ENCODE data around the gene CFAP20DC. TPM values are rescaled to one million over a fixed set of nuclear protein-coding genes. Genes with fewer than 3 reads are reported as not detected.
"Not testable (repeated sequence)": the region's sequence is repeated elsewhere in the genome, so short reads cannot be mapped to it uniquely, and the experiment has no call there.

CFAP20DC gene
- total and polyA plus RNA-seq, 2 of the 13 experiments (the other 11 are each of a cell fraction or from before 2014, with no cell fraction given): not detected

DNA sequence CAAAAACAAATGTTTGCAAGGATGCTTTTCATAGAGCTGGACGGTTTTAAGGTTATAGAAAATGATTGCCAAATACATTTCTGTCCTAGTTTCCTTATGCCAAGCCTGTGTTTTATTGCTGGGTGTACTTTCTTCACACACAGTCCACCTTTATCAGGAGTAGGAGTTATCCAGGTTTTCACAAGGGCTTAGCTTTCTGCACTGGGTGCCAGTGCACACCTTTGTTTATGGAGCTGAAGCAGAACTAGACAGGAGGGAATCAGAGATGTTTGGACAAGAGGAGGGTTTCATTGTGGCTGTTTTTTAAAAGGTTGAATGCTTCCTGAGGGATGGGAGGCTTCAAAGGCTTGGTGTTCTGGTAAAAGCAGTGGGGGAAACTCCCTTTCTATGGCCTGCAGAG, 353.7 kb downstream of the CFAP20DC start:
- CTCF ChIA-PET (ENCODE audit: low intra/inter-chr PET ratio, low total read pairs): no interaction called here
- no TSS peak for BruUV-seq (replicated peaks)

DNA sequence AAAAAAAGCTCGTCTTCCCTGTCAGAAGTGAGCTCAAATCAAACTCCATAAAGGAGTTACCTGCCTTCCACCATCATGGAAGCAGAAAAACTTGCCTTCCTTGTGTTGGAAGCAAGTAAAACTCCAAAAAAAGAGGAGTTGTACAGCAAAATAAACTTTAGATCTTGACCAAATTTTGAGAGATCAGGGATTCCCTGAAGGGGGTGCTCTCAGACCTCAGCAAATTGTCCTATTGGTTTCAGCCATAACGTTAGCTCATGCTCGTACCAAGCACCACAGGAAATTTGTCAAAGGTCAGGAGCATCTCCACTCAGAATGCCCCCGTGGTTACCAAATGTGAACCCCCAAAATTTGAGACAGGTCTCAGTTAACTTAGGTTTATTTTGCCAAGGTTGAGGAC, 354.5 kb downstream of the CFAP20DC start:
- BruUV-seq (replicated peaks); H3K36me3 ChIP-seq (replicated peaks in 1 of 2; ENCODE audit: control insufficient read depth in 1 of 2, insufficient read depth in 2 of 2, low read length in 2 of 2); H3K4me2 ChIP-seq (ENCODE audit: low read depth, low read length); H3K27ac ChIP-seq (ENCODE audit: extremely low read length, insufficient read depth, low read length); ATAC-seq; H3K79me2 ChIP-seq (ENCODE audit: insufficient read depth, low read length); H3K4me3 ChIP-seq (replicated peaks in 1 of 3; ENCODE audit: insufficient read depth in 1 of 3, low read depth in 2 of 3, low read length in 3 of 3); H3K4me1 ChIP-seq (ENCODE audit: insufficient read depth, low read length); POLR2A ChIA-PET; H2AFZ ChIP-seq (ENCODE audit: low read length); FAIRE-seq; CTCF ChIA-PET (ENCODE audit: low intra/inter-chr PET ratio, low total read pairs); H3K27me3 ChIP-seq (ENCODE audit: control insufficient read depth in 1 of 2, insufficient read depth in 2 of 2, low read length in 2 of 2); H3K9ac ChIP-seq (ENCODE audit: insufficient read depth, low read depth, low read length); intact Hi-C loops (cut with micrococcal nuclease; ENCODE audit: unreplicated experiment); in situ Hi-C loops (cut with HindIII; ENCODE audit: extremely low pct_ligation_motif_present, low pct_unique_long_range_greater_than_20kb); H4K20me1 ChIP-seq (ENCODE audit: insufficient read depth, low read length); DNase-seq (ENCODE audit: low spot score): not testable (repeated sequence)
- WGBS (ENCODE audit: low lambda C conversion rate): 2% methylated on average over 4 of the region's 4 CpGs
- H3K9me3 ChIP-seq (ENCODE audit: low read length): peaks cover 36% of the 10 kb centered on the region

More for the DNA sequence above, 353.7 kb downstream of the CFAP20DC start:
- H3K27ac ChIP-seq (ENCODE audit: extremely low read length, insufficient read depth, low read length): no peak overlapping the region
- FAIRE-seq (no peak), DNase-seq (ENCODE audit: low spot score) (no peak), ATAC-seq (no peak)
- H3K4me2 ChIP-seq (ENCODE audit: low read depth, low read length): no peak overlapping the region
- no peaks in the 10 kb centered on the region for H3K27me3 ChIP-seq (ENCODE audit: control insufficient read depth in 1 of 2, insufficient read depth in 2 of 2, low read length in 2 of 2)
- 0% methylated on average over 1 of the region's 1 CpG for WGBS (ENCODE audit: low lambda C conversion rate)
- H2AFZ ChIP-seq (ENCODE audit: low read length): no peak overlapping the region
- no peak overlapping the region for H3K4me3 ChIP-seq (replicated peaks in 1 of 3; ENCODE audit: insufficient read depth in 1 of 3, low read depth in 2 of 3, low read length in 3 of 3)
- no peaks in the 10 kb centered on the region for H3K36me3 ChIP-seq (replicated peaks in 1 of 2; ENCODE audit: control insufficient read depth in 1 of 2, insufficient read depth in 2 of 2, low read length in 2 of 2)
- no peaks in the 10 kb centered on the region for H3K4me1 ChIP-seq (ENCODE audit: insufficient read depth, low read length)
- H4K20me1 ChIP-seq (ENCODE audit: insufficient read depth, low read length): no peaks in the 10 kb centered on the region
- peaks cover 27% of the 10 kb centered on the region for H3K9me3 ChIP-seq (ENCODE audit: low read length)
- H3K79me2 ChIP-seq (ENCODE audit: insufficient read depth, low read length): no peaks in the 10 kb centered on the region
- no peak overlapping the region for H3K9ac ChIP-seq (ENCODE audit: insufficient read depth, low read depth, low read length)
- POLR2A ChIA-PET: no interaction called here
- in situ Hi-C loops (cut with HindIII; ENCODE audit: extremely low pct_ligation_motif_present, low pct_unique_long_range_greater_than_20kb) (no loop called here), intact Hi-C loops (cut with micrococcal nuclease; ENCODE audit: unreplicated experiment) (no loop called here)
- TF ChIP-seq ZNF292 (CRISPR knock-in tag; IDR thresholded peaks at IDR 0.05; ENCODE audit: borderline replicate concordance, low read depth): no peak
- TF ChIP-seq ZNF577 (CRISPR knock-in tag; IDR thresholded peaks at IDR 0.05; ENCODE audit: borderline replicate concordance, low read depth): no peak
- no peak for TF ChIP-seq ZKSCAN5 (CRISPR knock-in tag; IDR thresholded peaks at IDR 0.05)
- TF ChIP-seq, protein P1, sequence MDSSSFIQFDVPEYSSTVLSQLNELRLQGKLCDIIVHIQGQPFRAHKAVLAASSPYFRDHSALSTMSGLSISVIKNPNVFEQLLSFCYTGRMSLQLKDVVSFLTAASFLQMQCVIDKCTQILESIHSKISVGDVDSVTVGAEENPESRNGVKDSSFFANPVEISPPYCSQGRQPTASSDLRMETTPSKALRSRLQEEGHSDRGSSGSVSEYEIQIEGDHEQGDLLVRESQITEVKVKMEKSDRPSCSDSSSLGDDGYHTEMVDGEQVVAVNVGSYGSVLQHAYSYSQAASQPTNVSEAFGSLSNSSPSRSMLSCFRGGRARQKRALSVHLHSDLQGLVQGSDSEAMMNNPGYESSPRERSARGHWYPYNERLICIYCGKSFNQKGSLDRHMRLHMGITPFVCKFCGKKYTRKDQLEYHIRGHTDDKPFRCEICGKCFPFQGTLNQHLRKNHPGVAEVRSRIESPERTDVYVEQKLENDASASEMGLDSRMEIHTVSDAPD (CRISPR knock-in tag; IDR thresholded peaks at IDR 0.05): no peak
- no peak for TF ChIP-seq SRY (CRISPR knock-in tag; IDR thresholded peaks at IDR 0.05)
- no peak for TF ChIP-seq ZNF629 (CRISPR knock-in tag; conservative IDR thresholded peaks at IDR 0.05)
- no peak for TF ChIP-seq NR2F1 (CRISPR knock-in tag; IDR thresholded peaks at IDR 0.05)
- TF ChIP-seq ARHGAP35 (CRISPR knock-in tag; IDR thresholded peaks at IDR 0.05; ENCODE audit: borderline replicate concordance): no peak
- TF ChIP-seq ZNF879 (CRISPR knock-in tag; IDR thresholded peaks at IDR 0.05): no peak

Measured in HepG2 (cell line).